Suprapubic skin (tissue), 4 donors: ENCODE data around the gene GOPC. TPM values are rescaled to one million over a fixed set of nuclear protein-coding genes. Genes with fewer than 3 reads are reported as not detected.

Experiments used
- DNase-seq, 2 donors: peaks; one replicate each; pipeline ENCODE4 v3.0.0-alpha.2; 2019; ENCODE audit warnings: low spot score in 2 of 2
- H3K27ac ChIP-seq: fragments of 200-600 bp; sonication (generic); one replicate; pipeline ENCODE4 v1.5.1; 2019
- H3K27me3 ChIP-seq: fragments of 200-600 bp; sonication (generic); one replicate; pipeline ENCODE4 v1.5.1; 2019
- H3K36me3 ChIP-seq: fragments of 200-600 bp; sonication (generic); one replicate; pipeline ENCODE4 v1.5.1; 2019
- H3K4me1 ChIP-seq: fragments of 200-600 bp; sonication (generic); one replicate; pipeline ENCODE4 v1.5.1; 2019
- H3K4me3 ChIP-seq: fragments of 200-600 bp; sonication (generic); one replicate; pipeline ENCODE4 v1.5.1; 2019; ENCODE audit warnings: mild to moderate bottlenecking
- H3K9me3 ChIP-seq: fragments of 200-600 bp; sonication (generic); one replicate; pipeline ENCODE4 v1.5.1; 2019
- CTCF ChIP-seq, 2 donors: fragments of 200-600 bp in 1 of 2; fragments of 450-650 bp in 1 of 2; sonication (generic) in 1 of 2; IDR thresholded peaks; one replicate each; pipeline ENCODE4 v1.5.1; 2016 to 2019; ENCODE audit warnings: antibody characterized with exemption in 2 of 2, mild to moderate bottlenecking in 1 of 2, moderate library complexity in 1 of 2
- EP300 ChIP-seq: sonication (generic); formaldehyde crosslinking; IDR thresholded peaks from one replicate; pipeline ENCODE4 v1.6.1; 2017; ENCODE audit warnings: antibody characterized with exemption
- POLR2A ChIP-seq, 2 donors: fragments of 450-650 bp; IDR thresholded peaks; one replicate each; pipeline ENCODE4 v1.6.1; 2017; ENCODE audit warnings: antibody characterized with exemption in 2 of 2, mild to moderate bottlenecking in 2 of 2, moderate library complexity in 2 of 2
- POLR2AphosphoS5 ChIP-seq, 3 donors: sonication (generic); formaldehyde crosslinking; IDR thresholded peaks; one replicate each; pipeline ENCODE4 v1.6.1; 2017; ENCODE audit warnings: antibody characterized with exemption in 3 of 3
- WGBS: methylation state at CpG from one replicate; pipeline ENCODE4 v1.1.5; 2018; 5-methylcytosine and 5-hydroxymethylcytosine counted together
- total RNA-seq, 4 donors: library from RNA; depleted of rRNA; stranded (reverse); fragments of >200 nt; gene quantifications; one replicate each; pipeline ENCODE4 v1.1.0, GENCODE V29; 2016

GOPC gene
- total RNA-seq, 4 donors from 2014 or later: 15.5 to 21.9 (median 20.0) TPM

- 93% methylated on average over 5 of the region's 5 CpGs for WGBS
These were observed 29.2 kb downstream of the GOPC start for GRCh38 chr6:117573006-117573680.

GRCh38 chr6:117568831-117569410 is 33.4 kb downstream of the GOPC start:
- DNase-seq: no peak
- WGBS: 75% methylated on average over 1 of the region's 1 CpG
- Histone ChIP-seq H3K27ac (no peak overlapping the region), H3K9me3 (no peaks in the 10 kb centered on the region), H3K4me1 (no peaks in the 10 kb centered on the region), H3K27me3 (no peaks in the 10 kb centered on the region), H3K4me3 (no peak overlapping the region), H3K36me3 (peaks cover 50% of the 10 kb centered on the region)
- TF ChIP-seq EP300: no peak
- TF ChIP-seq CTCF (IDR thresholded peaks at IDR 0.05): no peak
- no peak for TF ChIP-seq POLR2AphosphoS5 (IDR thresholded peaks at IDR 0.05)
- TF ChIP-seq POLR2A (IDR thresholded peaks at IDR 0.05): no peak

More at GRCh38 chr6:117573006-117573680, 29.2 kb downstream of the GOPC start:
- Histone ChIP-seq H3K4me3 (no peak overlapping the region), H3K4me1 (no peaks in the 10 kb centered on the region), H3K36me3 (peaks cover 25% of the 10 kb centered on the region), H3K9me3 (no peaks in the 10 kb centered on the region), H3K27ac (no peak overlapping the region), H3K27me3 (no peaks in the 10 kb centered on the region)
- no peak for DNase-seq
- TF ChIP-seq EP300: no peak
- no peak for TF ChIP-seq POLR2A (IDR thresholded peaks at IDR 0.05)
- TF ChIP-seq CTCF (IDR thresholded peaks at IDR 0.05): no peak
- no peak for TF ChIP-seq POLR2AphosphoS5 (IDR thresholded peaks at IDR 0.05)

GRCh38 chr6:117568247-117568646 is 34.1 kb downstream of the GOPC start:
- no peaks in the 10 kb centered on the region for H3K9me3 ChIP-seq
- TF ChIP-seq POLR2AphosphoS5 (IDR thresholded peaks at IDR 0.05) (no peak), CTCF (IDR thresholded peaks at IDR 0.05) (no peak), EP300 (no peak), POLR2A (IDR thresholded peaks at IDR 0.05) (no peak)
- H3K36me3 ChIP-seq: peaks cover 54% of the 10 kb centered on the region
- no peak overlapping the region for H3K4me3 ChIP-seq
- WGBS: 95% methylated on average over 2 of the region's 2 CpGs
- H3K27me3 ChIP-seq: no peaks in the 10 kb centered on the region
- H3K27ac ChIP-seq: no peak overlapping the region
- no peaks in the 10 kb centered on the region for H3K4me1 ChIP-seq
- DNase-seq: no peak

DNA sequence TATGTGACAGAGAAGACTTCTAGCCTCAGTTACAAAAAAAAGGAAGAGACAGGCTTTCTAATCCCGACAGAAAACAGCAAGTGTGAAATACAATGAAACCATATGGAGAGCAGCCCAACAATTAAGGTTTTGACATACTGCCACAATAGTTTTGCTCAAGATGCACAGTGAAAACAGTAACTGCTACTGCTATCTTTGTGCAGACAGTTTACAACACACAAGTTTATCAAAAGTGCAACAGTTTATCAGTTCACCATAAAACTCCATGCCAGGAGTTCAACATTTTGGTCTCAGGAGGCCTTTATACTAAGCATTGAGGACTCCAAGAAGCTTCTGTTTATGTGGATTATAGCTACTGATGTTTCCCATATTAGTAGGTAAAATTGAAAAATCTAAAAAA is 37.6 kb downstream of the GOPC start:
- H3K4me3 ChIP-seq: no peak overlapping the region
- no peaks in the 10 kb centered on the region for H3K4me1 ChIP-seq
- H3K27me3 ChIP-seq: no peaks in the 10 kb centered on the region
- peaks cover 66% of the 10 kb centered on the region for H3K36me3 ChIP-seq
- H3K27ac ChIP-seq: no peak overlapping the region
- TF ChIP-seq POLR2A (IDR thresholded peaks at IDR 0.05) (no peak), POLR2AphosphoS5 (IDR thresholded peaks at IDR 0.05) (no peak), EP300 (no peak), CTCF (IDR thresholded peaks at IDR 0.05) (no peak)
- WGBS: 79% methylated on average over 1 of the region's 1 CpG
- no peaks in the 10 kb centered on the region for H3K9me3 ChIP-seq
- no peak for DNase-seq

DNA sequence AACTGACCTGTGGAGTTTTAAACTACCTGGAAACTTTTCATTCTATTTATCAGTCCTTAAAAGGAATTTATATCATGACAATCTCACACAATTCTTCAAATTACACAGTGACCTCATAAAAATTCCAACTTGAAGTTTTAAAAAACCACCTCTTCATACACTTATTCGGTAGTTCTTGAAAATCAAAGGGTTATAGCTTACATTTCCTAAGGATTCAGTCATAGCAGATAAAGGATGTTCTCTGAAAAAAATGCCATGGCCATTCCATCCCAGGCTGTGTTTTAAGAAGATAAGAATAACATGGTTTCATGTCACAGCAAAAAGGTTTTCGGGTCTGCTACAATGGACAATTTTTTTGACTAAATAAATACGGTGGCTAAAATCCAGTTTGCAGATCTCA is 41.2 kb downstream of the GOPC start:
- peaks cover 38% of the 10 kb centered on the region for H3K36me3 ChIP-seq
- 86% methylated on average over 3 of the region's 3 CpGs for WGBS

More for the DNA sequence above, 41.2 kb downstream of the GOPC start:
- Histone ChIP-seq H3K27me3 (no peaks in the 10 kb centered on the region), H3K9me3 (no peaks in the 10 kb centered on the region), H3K4me1 (no peaks in the 10 kb centered on the region), H3K27ac (no peak overlapping the region), H3K4me3 (no peak overlapping the region)
- DNase-seq: no peak
- TF ChIP-seq CTCF (IDR thresholded peaks at IDR 0.05) (no peak), EP300 (no peak), POLR2A (IDR thresholded peaks at IDR 0.05) (no peak), POLR2AphosphoS5 (IDR thresholded peaks at IDR 0.05) (no peak)
